Stimulated activated CD8-positive, alpha-beta memory T cell treated with anti-CD3 and anti-CD28 coated beads, Interleukin-4, amount 100 ng/mL, for 24 hours (primary cell): ENCODE results near the gene HMBS.
A peak's percentile ranks its signal among the peaks of the same experiment; 100 is the strongest.
"Not testable (repeated sequence)": the region's sequence is repeated elsewhere in the genome, so short reads cannot be mapped to it uniquely, and the experiment has no call there.

ENCODE experiments used
- DNase-seq: peaks from one replicate; pipeline ENCODE4 v3.0.0-alpha.2; 2020; ENCODE audit warnings: low read depth

Gene HMBS

DNA sequence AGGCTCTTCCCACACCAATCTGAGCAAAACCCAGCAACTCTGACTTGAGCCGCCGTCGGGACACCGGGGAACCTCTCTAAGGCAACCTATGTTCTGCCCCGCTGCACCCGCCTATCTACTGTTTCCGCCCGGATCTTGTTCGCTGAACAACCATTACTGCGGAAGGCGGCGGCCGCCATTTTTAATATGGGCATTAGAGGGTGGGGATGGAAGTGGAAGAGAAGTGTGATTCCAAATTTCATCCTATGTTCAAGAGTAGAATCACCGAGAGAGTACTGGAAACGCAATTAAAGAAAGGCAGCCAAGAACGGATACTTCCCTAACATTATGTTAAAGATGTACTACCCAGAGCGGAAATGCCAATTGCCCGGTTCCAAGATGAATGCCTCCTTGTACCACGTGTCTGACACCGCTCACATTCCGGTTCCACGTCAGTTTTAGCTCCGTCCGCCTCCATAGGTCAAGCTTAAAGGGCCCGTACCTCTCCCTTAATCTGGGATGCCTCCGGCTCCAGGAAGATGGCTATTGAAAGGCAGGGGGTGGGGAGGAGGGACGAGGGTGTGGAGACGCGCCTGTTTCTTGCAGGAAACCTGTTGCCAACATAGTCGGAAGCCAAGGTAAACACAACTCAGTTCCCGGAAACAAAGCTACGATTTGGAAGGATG, 17.2 kb downstream of the HMBS start, which contains the start of gene DPAGT1:
TSS of gene DPAGT1 (minus strand) at position 95 of the 665 bp plus-strand sequence. CDS start 198 bp downstream, outside the sequence.
- DNase-seq = peak; percentile 75

DNA sequence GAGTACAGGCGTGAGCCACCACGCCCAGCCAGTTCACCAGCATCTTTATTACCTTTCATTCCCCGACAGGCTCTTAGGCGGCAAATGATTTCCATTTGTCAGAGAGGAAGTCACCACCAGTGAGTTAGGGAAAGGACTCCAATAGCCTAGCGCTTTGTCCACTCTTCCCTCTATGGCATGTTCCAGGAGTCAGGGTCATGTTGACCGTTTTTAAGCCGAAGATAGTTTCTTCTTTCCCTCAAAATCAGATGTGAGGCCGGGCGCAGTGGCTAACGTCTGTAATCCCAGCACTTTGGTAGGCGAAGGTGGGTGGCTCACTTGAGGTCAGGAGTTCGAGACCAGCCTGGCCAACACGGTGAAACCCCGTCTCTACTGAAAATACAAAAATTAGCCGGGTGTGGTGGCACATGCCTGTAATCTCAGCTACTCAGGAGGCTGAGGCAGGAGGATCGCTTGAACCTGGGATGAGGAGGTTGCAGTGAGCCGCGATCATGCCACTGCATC, 18.5 kb downstream of the HMBS start:
- not testable (repeated sequence) for DNase-seq

DNA sequence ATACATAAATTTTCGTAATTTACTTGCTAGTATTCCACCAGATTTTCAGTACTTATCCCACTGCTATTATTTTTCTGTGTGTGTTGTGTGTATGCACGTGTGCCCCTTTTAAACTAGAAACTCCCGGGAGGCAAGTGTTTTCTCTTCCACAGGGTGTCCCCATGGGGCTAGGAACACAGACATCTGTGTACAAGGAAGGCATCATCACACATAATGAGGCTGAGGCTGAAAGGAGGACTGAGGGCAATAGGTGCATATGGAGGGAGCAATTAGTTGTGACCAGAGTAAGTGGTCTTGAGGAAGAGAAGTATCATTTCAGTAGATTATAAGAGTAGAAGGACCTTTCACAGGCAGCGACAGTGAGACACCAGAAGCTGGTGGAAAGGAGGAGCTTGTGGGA, 19.1 kb downstream of the HMBS start:
- DNase-seq = no peak

- DNase-seq = peak; percentile 84
Measured at GRCh38 chr11:119106564-119107537, 22.2 kb downstream of the HMBS start, which contains the start of gene C2CD2L. Gene C2CD2L, plus strand, starts transcription at chr11:119107344. Its CDS starts 398 bp downstream, at chr11:119107742.

- DNase-seq = no peak
Measured at GRCh38 chr11:119107538-119108145, 23.0 kb downstream of the HMBS start.

DNA sequence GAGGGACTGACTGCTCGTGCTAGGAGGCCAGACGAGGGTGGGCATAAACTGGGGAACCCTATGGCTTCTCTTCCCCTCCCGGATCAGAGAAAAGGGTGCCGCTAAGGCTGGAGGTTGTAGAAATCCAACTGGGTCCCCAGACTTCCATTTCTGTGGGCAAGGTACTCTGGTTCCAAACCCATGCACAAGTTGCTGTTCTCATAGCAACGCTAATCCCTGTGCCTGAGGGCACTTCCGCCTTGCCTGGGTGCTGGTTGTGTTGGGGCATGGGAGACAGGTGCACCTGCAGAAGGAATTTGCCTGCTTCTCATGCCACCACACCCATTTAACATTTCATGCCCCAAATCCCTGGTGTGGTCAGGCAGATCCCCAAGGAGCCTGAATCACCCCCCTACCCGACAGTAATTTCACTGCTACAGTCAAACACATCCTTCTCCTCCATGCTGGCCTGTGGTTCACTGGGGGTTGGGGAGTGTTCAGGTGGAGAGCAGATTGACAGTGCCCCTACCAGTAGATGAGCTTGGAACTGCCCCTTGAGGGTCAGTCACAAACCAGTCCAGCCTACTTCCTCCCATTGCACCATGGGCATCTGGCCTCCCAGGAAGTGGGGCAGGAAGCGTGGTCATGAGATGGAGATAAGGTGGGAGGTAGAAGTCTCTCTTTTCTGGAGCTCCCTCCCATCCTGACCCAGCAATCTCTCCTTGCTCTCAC, 23.6 kb downstream of the HMBS start:
- no peak for DNase-seq

GRCh38 chr11:119108857-119109221, 24.2 kb downstream of the HMBS start:
- no peak for DNase-seq

DNA sequence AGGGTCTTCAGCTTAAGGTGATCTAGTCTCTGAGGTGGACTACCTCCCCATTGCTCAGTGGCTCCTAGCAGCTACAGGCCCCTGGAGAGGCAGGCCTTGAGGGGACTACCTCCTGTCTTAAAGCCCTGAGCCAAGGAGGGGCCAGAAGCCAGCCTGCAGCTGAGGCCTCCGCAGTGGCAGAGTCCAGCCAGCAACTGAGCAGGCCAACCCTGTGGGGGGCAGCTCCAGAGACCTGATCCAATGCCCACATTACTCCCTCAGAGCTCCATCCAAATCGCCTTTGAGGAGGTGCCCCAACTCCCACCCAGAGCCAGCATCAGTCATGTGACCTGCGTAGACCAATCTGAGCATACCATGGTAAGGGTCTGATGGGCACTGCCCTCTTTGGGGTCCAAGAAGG, 25.2 kb downstream of the HMBS start:
- no peak for DNase-seq

DNA sequence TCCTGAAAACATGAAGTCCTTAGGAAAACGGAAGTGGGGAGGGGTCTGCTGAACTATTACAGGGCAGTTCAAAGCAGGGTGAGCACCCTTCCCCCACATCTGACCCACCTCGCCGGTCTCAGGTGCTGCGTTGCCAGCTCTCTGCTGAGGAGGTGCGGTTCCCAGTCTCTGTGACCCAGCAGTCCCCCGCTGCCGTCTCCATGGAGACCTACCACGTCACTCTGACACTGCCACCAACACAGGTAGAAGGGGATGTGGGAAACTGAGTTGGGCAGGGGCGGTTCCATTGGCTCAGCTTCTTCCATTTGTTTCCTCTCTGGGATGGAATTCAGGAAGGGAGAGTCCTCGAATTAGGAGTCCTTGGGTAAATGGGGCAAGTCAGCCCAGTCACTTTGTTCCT, 25.8 kb downstream of the HMBS start:
- DNase-seq = no peak

- DNase-seq = no peak
Measured at GRCh38 chr11:119111361-119111925, 26.8 kb downstream of the HMBS start.

DNA sequence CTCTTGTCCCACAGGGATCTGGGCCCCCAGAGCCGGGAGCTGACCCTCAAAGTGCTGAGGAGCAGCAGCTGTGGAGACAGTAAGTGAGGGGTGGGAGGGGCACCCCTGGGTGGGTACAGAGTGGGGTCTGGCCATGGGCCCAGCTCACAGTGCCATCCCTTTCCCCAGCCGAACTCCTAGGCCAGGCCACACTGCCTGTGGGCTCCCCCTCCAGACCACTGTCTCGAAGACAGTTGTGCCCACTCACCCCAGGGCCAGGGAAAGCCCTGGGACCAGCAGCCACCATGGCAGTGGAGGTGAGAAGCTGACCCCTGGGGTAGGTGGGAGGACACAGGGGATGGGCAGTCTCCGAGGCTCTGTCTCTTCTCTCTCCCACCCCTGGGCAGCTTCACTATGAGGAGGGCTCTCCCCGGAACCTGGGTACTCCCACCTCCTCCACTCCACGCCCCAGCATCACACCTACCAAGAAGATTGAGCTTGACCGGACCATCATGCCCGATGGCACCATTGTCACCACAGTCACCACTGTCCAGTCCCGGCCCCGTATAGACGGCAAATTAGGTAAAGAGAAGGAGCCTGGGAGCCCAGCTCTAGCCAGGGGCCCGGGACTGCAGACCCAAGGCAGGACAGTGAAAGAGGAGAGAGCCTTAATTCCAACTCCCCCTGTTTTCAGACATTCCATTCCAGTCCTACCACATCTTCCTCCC, 27.8 kb downstream of the HMBS start:
- no peak for DNase-seq

DNA sequence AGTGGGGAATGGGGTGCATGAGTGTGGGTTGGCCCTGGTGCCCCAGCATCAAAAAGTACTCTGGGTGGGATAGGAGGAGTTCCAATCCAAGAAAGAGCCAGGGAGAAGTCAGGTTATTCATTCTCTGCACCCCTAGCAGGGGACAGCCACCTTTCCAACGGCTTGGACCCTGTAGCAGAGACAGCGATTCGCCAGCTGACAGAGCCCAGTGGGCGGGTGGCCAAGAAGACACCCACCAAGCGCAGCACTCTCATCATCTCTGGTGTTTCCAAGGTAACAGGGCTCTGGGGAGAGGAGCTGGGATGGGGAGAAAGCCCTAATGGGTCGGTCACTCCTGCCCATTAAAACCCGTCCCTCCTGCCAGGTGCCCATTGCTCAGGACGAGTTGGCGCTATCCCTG, 29.0 kb downstream of the HMBS start:
- DNase-seq = no peak

GRCh38 chr11:119114351-119114750, 29.7 kb downstream of the HMBS start:
- no peak for DNase-seq

GRCh38 chr11:119115484-119116234, 31.0 kb downstream of the HMBS start:
- DNase-seq = no peak

DNA sequence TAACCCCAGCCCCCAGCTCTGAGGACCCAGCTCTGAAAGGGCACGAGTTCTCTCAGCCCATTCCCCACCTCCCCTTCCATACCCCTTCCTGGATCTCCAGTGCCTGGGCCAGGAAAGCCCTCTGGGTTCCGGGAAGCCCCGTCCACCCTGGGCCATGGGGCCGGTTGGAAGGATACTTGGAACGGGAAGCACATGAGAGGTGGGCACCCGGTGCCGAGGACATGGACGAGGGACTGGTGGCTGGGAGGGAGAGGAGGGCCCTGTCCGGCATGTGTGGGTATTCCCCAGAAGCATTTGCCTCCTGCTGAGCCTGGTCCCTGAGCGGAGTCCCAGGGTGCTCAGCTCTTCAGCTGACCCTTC, 31.5 kb downstream of the HMBS start:
- DNase-seq = no peak

- no peak for DNase-seq
Measured at GRCh38 chr11:119116601-119117000, 31.9 kb downstream of the HMBS start.

- DNase-seq = no peak
Measured at GRCh38 chr11:119117004-119117706, 32.5 kb downstream of the HMBS start.

DNA sequence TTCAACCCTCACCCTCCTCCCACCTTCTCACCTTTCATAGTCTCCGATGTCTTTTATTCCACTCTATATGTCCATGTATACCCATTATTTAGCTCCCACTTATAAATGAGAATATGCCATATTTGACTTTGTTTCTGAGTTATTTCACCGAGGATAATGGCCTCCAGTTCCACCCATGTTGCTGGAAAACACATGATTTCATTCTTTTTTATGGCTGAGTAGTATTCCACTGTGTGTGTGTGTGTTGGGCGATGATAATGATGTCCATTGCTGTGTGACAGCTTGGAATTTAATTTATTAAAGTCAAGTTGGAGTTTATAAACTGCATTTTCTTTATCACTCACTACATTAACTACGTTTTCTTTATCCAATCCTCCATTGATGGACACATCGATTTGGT, 33.5 kb downstream of the HMBS start:
- DNase-seq = no peak

DNA sequence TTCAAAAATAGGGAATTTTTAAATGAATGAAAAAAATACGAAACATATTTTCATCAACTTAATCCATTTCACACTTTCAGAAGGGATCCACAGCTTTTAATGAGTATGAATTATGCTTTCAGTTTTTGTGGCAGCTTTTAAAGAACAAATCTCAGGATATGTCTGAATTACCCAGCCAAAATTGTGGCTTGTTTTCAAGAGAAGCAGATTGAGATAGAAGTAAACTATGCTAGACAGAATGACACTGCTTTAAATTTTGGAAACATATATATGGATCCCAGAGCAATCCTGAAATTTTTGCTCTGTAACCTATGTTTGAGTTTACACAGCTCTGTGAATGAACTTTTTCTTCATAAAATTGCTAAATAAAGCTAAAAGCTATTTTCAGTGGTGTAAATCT, 34.3 kb downstream of the HMBS start:
- DNase-seq = no peak

- no peak for DNase-seq
Measured at GRCh38 chr11:119120639-119121007, 35.9 kb downstream of the HMBS start.
